Loucy (cell line): ENCODE data around the gene ABHD5.

Experiments used
- H2AFZ ChIP-seq: fragments of 200-600 bp; sonication (generic); 2 replicates; pipeline ENCODE4 v1.6.0; 2016; ENCODE audit warnings: antibody characterized with exemption, mild to moderate bottlenecking, low read length, moderate library complexity
- H3F3A ChIP-seq: fragments of 200-600 bp; 2 replicates; pipeline ENCODE4 v1.6.0; 2016; ENCODE audit warnings: antibody characterized with exemption, low read depth, mild to moderate bottlenecking
- H3K27me3 ChIP-seq: fragments of 200-600 bp; sonication (generic); 2 replicates; pipeline ENCODE4 v1.6.1; 2014; ENCODE audit warnings: low read length, mild to moderate bottlenecking; ENCODE audit not compliant: insufficient read depth, poor library complexity, severe bottlenecking
- H3K36me3 ChIP-seq: fragments of 200-600 bp; sonication (generic); 2 replicates; pipeline ENCODE4 v1.6.1; 2016; ENCODE audit warnings: low read length; ENCODE audit not compliant: insufficient read depth
- H3K4me1 ChIP-seq: fragments of 200-600 bp; sonication (generic); 2 replicates; pipeline ENCODE4 v1.5.1; 2014; ENCODE audit warnings: low read length, mild to moderate bottlenecking; ENCODE audit not compliant: insufficient read depth, poor library complexity, severe bottlenecking
- H3K4me2 ChIP-seq: fragments of 200-600 bp; sonication (generic); 2 replicates; pipeline ENCODE4 v1.6.0; 2014; ENCODE audit warnings: antibody characterized with exemption, low read length, low read depth, mild to moderate bottlenecking; ENCODE audit not compliant: poor library complexity, severe bottlenecking
- H3K4me3 ChIP-seq: fragments of 200-600 bp; sonication (generic); 2 replicates; pipeline ENCODE4 v1.5.1; 2014; ENCODE audit warnings: low read length, mild to moderate bottlenecking, mixed read lengths; ENCODE audit not compliant: poor library complexity, severe bottlenecking
- H3K79me2 ChIP-seq: fragments of 200-600 bp; sonication (generic); 2 replicates; pipeline ENCODE4 v1.6.1; 2014; ENCODE audit warnings: low read length; ENCODE audit not compliant: insufficient read depth
- H3K9ac ChIP-seq: fragments of 200-600 bp; sonication (generic); 2 replicates; pipeline ENCODE4 v1.6.0; 2014; ENCODE audit warnings: mild to moderate bottlenecking, low read depth, low read length, moderate library complexity; ENCODE audit not compliant: poor library complexity, severe bottlenecking
- H3K9me2 ChIP-seq: fragments of 200-600 bp; sonication (generic); replicated peaks from 2 replicates; pipeline ENCODE4 v1.6.1; 2016; ENCODE audit warnings: low read depth, low read length, mixed read lengths
- H3K9me3 ChIP-seq: fragments of 200-600 bp; sonication (generic); 2 replicates; pipeline ENCODE4 v1.6.1; 2014; ENCODE audit warnings: mild to moderate bottlenecking, antibody characterized with exemption, low read length, low read depth; ENCODE audit not compliant: insufficient read depth
- H4K20me1 ChIP-seq: fragments of 200-600 bp; sonication (generic); 2 replicates; pipeline ENCODE4 v1.6.0; 2014; ENCODE audit warnings: antibody characterized with exemption, low read length, mild to moderate bottlenecking; ENCODE audit not compliant: insufficient read depth, poor library complexity, severe bottlenecking
- CTCF ChIP-seq: fragments of 200-600 bp; sonication (generic); conservative IDR thresholded peaks from 2 replicates; pipeline ENCODE4 v1.5.1; 2014; ENCODE audit warnings: mild to moderate bottlenecking, antibody characterized with exemption, low read length
- EZH2phosphoT487 ChIP-seq: fragments of 200-600 bp; IDR thresholded peaks from 2 replicates; pipeline ENCODE4 v1.6.1; 2018; ENCODE audit warnings: antibody characterized with exemption, mild to moderate bottlenecking, moderate library complexity, borderline replicate concordance

ABHD5 gene

GRCh38 chr3:43764471-43764870 is 73.7 kb downstream of the ABHD5 start:
- Histone ChIP-seq H3K9ac (no peak overlapping the region), H3F3A (no peaks in the 10 kb centered on the region), H2AFZ (no peak overlapping the region), H3K27me3 (no peaks in the 10 kb centered on the region), H4K20me1 (no peaks in the 10 kb centered on the region), H3K9me3 (no peaks in the 10 kb centered on the region), H3K36me3 (no peaks in the 10 kb centered on the region), H3K79me2 (no peaks in the 10 kb centered on the region), H3K9me2 (no peaks in the 10 kb centered on the region), H3K4me2 (no peak overlapping the region), H3K4me1 (peaks cover 4% of the 10 kb centered on the region), H3K4me3 (no peak overlapping the region)
- no peak for TF ChIP-seq EZH2phosphoT487
- no peak for TF ChIP-seq CTCF

- Histone ChIP-seq H3K9ac (no peak overlapping the region), H3F3A (peaks cover 6% of the 10 kb centered on the region), H3K27me3 (no peaks in the 10 kb centered on the region), H3K4me2 (no peak overlapping the region), H3K4me1 (peaks cover 15% of the 10 kb centered on the region), H2AFZ (no peak overlapping the region), H3K79me2 (no peaks in the 10 kb centered on the region), H3K36me3 (no peaks in the 10 kb centered on the region), H3K9me2 (no peaks in the 10 kb centered on the region), H4K20me1 (no peaks in the 10 kb centered on the region), H3K9me3 (no peaks in the 10 kb centered on the region), H3K4me3 (no peak overlapping the region)
- TF ChIP-seq CTCF (no peak), EZH2phosphoT487 (no peak)
These were observed 74.8 kb downstream of the ABHD5 start for GRCh38 chr3:43765521-43765971.

- Histone ChIP-seq H3F3A (peaks cover 7% of the 10 kb centered on the region), H2AFZ (no peak overlapping the region)
These were observed 76.1 kb downstream of the ABHD5 start for GRCh38 chr3:43766672-43767465.

More at GRCh38 chr3:43766672-43767465, 76.1 kb downstream of the ABHD5 start:
- H3K4me1 ChIP-seq: peaks cover 28% of the 10 kb centered on the region
- no peaks in the 10 kb centered on the region for H4K20me1 ChIP-seq
- no peaks in the 10 kb centered on the region for H3K9me2 ChIP-seq
- H3K36me3 ChIP-seq: no peaks in the 10 kb centered on the region
- H3K79me2 ChIP-seq: no peaks in the 10 kb centered on the region
- H3K27me3 ChIP-seq: no peaks in the 10 kb centered on the region
- TF ChIP-seq EZH2phosphoT487 (no peak), CTCF (0 out of 2 replicates have a peak, but pooled peaks have one; percentile 11)
- no peak overlapping the region for H3K4me3 ChIP-seq
- H3K4me2 ChIP-seq: no peak overlapping the region
- no peaks in the 10 kb centered on the region for H3K9me3 ChIP-seq
- no peak overlapping the region for H3K9ac ChIP-seq
